Fibroblast of skin of abdomen (primary cell): ENCODE results near the gene KIAA1549.
"Not testable (repeated sequence)": the region's sequence is repeated elsewhere in the genome, so short reads cannot be mapped to it uniquely, and the experiment has no call there.

ENCODE experiments used
- DNase-seq: peaks from one replicate; pipeline ENCODE4 v3.0.0-alpha.2; 2013

Gene KIAA1549

DNA sequence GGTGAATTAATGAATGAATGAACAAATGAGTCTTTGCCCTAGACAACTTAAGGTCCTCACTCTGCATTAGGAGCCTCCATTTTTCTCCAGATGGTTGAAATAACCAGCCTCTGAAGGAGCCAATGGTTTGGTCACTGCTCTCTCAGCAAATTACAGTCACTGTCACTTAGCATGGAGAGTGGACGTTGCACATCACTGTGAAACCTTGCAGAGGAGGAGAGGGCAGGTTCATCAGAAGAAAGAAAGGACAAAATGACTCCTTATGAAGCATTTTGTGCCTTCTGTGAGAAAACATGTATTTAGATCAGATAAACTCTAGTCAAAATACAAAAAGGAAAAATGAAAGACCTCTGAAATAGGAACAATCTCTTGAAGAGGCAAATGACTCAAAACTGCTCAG lies 176.6 kb downstream of the KIAA1549 start:
- DNase-seq: no peak

- DNase-seq: no peak
Measured at GRCh38 chr7:138802706-138803105, 178.5 kb downstream of the KIAA1549 start.

DNA sequence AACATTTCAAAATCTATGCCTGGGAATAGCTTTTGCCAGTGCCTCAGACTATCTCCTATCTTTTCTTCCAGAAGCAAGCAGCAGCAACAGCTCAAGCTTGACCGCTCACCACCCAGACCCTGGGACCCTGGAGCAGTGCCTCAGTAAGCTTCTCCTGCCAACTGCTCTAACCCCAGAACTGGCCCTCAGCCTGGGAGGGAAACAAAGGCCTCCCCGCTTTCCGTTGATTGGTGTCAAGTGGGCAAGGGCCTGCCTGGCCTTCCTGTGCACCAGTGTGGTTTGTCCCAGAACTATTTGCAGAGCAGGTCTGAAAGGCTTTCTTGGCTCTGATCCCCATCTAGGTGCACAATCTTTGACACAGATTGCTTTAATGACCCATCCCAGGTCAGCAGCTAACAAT lies 179.9 kb downstream of the KIAA1549 start:
- no peak for DNase-seq

GRCh38 chr7:138799336-138800000 lies 181.7 kb downstream of the KIAA1549 start:
- DNase-seq: no peak

DNA sequence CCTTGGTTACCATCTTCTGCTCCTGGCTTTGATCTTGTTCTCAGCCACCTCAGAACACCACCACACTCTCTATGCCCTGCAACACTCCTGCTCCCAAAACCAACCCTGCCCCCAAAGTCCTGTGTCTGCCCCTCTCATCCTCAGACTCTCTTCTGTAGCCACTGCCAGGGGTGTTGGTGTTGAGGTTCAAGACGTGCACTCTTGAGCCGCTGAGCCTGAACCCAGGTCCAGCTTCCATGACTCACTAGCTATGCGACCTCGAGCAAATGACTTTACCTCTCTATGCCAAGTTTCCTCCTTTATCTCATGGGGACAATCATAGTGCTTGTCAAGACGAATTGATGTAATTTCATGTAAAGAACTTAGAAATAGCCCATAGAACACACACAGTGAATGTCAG lies 182.4 kb downstream of the KIAA1549 start:
- DNase-seq: no peak

- DNase-seq: no peak
Measured at GRCh38 chr7:138797715-138798320, 183.4 kb downstream of the KIAA1549 start, which contains the start of the genes ATP6V0A4 and TMEM213. Gene ATP6V0A4 (minus strand): TSS chr7:138798196. CDS start chr7:138771247, 26,949 bp downstream. Gene TMEM213 (plus strand): TSS chr7:138797994. CDS start chr7:138798105, 111 bp downstream.

DNA sequence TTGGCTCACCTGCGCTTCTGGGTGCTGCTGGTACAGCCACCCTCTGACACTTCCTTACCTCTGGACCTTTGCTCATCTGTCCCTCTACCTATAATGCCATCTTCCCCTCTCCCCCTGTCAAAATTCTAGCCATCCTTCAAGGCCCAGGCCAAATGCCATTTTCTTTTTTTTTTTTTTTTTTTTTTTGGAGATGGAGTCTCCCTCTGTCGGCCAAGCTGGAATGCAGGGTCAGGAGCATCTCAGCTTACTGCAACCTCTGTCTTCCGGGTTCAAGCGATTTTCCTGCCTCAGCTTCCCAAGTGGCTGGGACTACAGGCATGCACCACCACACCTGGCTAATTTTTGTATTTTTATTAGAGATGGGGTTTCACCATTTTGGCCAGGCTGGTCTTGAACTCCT lies 184.1 kb downstream of the KIAA1549 start:
- not testable (repeated sequence) for DNase-seq

- DNase-seq: no peak
Measured at GRCh38 chr7:138796038-138796615, 185.1 kb downstream of the KIAA1549 start.

- no peak for DNase-seq
Measured at GRCh38 chr7:138785587-138786437, 195.4 kb downstream of the KIAA1549 start.

DNA sequence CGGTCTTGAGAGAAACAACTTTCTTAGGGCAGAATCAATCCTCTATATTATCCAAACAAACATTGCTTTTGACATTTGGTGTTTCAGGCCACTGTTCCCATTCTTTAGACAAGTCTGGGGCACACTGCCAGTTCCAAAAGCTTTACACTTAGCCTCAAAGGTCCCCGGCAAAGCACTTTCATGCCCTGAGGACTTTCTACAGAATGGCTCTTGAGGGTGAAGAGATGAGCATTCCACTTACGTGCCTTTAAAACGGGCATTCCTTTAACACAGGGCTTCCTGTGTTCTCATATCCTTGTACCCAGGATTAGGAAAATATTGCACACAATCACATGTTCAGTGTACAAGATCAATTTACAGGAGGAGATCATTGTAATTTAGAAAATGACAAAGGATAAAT lies 196.5 kb downstream of the KIAA1549 start:
- no peak for DNase-seq
